DMS114 treated with DMSO at 0.1 percent for 48 hours (cell line): Measurements from ENCODE around the gene PRCP.

Source experiments
- DNase-seq: peaks from one replicate; lab custom pipeline; 2025; ENCODE audit not compliant: unreplicated experiment; lab: John Stamatoyannopoulos, UW

The PRCP gene

GRCh38 chr11:82831364-82831763 lies 68.9 kb downstream of the PRCP start:
- DNase-seq: no peak

GRCh38 chr11:82830746-82831145 lies 69.5 kb downstream of the PRCP start:
- DNase-seq: no peak

GRCh38 chr11:82829101-82829500 lies 71.1 kb downstream of the PRCP start:
- no peak for DNase-seq

- DNase-seq: no peak
Measured at GRCh38 chr11:82828472-82828871, 71.8 kb downstream of the PRCP start.

GRCh38 chr11:82826526-82826925 lies 73.7 kb downstream of the PRCP start:
- no peak for DNase-seq

GRCh38 chr11:82823647-82824619 lies 76.3 kb downstream of the PRCP start:
- no peak for DNase-seq

- no peak for DNase-seq
Measured at GRCh38 chr11:82818409-82819043, 81.7 kb downstream of the PRCP start.

- no peak for DNase-seq
Measured at GRCh38 chr11:82815406-82815805, 84.8 kb downstream of the PRCP start.

- no peak for DNase-seq
Measured at GRCh38 chr11:82814379-82814778, 85.9 kb downstream of the PRCP start.

GRCh38 chr11:82811369-82811768 lies 88.9 kb downstream of the PRCP start:
- no peak for DNase-seq

GRCh38 chr11:82810738-82811137 lies 89.5 kb downstream of the PRCP start:
- no peak for DNase-seq

- DNase-seq: no peak
Measured at GRCh38 chr11:82810326-82810725, 89.9 kb downstream of the PRCP start.

- DNase-seq: no peak
Measured at GRCh38 chr11:82807646-82808045, 92.6 kb downstream of the PRCP start.

- no peak for DNase-seq
Measured at GRCh38 chr11:82802710-82803109, 97.5 kb downstream of the PRCP start.

- no peak for DNase-seq
Measured at GRCh38 chr11:82796998-82797961, 103.0 kb downstream of the PRCP start.

GRCh38 chr11:82794490-82794889 lies 105.7 kb downstream of the PRCP start:
- DNase-seq: no peak

- no peak for DNase-seq
Measured at GRCh38 chr11:82792822-82793569, 107.2 kb downstream of the PRCP start.

GRCh38 chr11:82792319-82792718 lies 107.9 kb downstream of the PRCP start:
- no peak for DNase-seq

- no peak for DNase-seq
Measured at GRCh38 chr11:82791779-82792178, 108.5 kb downstream of the PRCP start.

GRCh38 chr11:82790723-82791484 lies 109.3 kb downstream of the PRCP start:
- DNase-seq: no peak
